H1 (cell line): ENCODE results near the gene ADIPOR2. TPM values are rescaled to one million over a fixed set of nuclear protein-coding genes. Genes with fewer than 3 reads are reported as not detected.

Experiments used
- CEBPB ChIP-seq: IDR thresholded peaks from 2 replicates; pipeline ENCODE4 v1.6.1; 2012; ENCODE audit warnings: low read depth, low read length
- SIX5 ChIP-seq: IDR thresholded peaks from 2 replicates; pipeline ENCODE4 v1.6.1; 2011; ENCODE audit warnings: mild to moderate bottlenecking, low read depth, low read length
- ZNF274 ChIP-seq: IDR thresholded peaks from 2 replicates; pipeline ENCODE4 v1.7.0; 2012; ENCODE audit warnings: low read length, borderline replicate concordance; ENCODE audit errors: extremely low read depth
- polyA plus RNA-seq, 7 experiments: library from polyadenylated mRNA; depleted of rRNA in 3 of 7; stranded (reverse) in 5 of 7; unstranded in 2 of 7; fragments of >200 nt in 5 of 7; fragments of 200-250 nt in 2 of 7; gene quantifications; 1 replicate in 5 of 7; 2 replicates in 1 of 7; 4 replicates in 1 of 7; pipeline versions ENCODE4 v1.2.1 to v1.2.3, GENCODE V29; 2011 to 2013; ENCODE audit warnings: missing spikeins in 2 of 7, mixed read lengths in 2 of 7
- total RNA-seq: library from RNA; stranded (reverse); fragmentation: NEBNext Ultra II Directional; extraction: Animal tissue kit (Norgen Biotek cat#: 25700); gene quantifications from 2 replicates; pipeline ENCODE4 v1.2.1, GENCODE V29; 2021

The ADIPOR2 gene
- total and polyA plus RNA-seq, 2 of the 8 experiments (the other 6 are each of a cell fraction or from before 2014, with no cell fraction given) = 17.5 to 50.8 TPM

- TF ChIP-seq SIX5 (no peak), CEBPB (no peak), ZNF274 (no peak)
These were observed 72.3 kb downstream of the ADIPOR2 start (continued) for GRCh38 chr12:1763153-1763552.
